SKM-1 treated with dmso at 0.1 percent for 144 hours (cell line): ENCODE data around the gene SNX6.
"Not testable (repeated sequence)": the region's sequence is repeated elsewhere in the genome, so short reads cannot be mapped to it uniquely, and the experiment has no call there.

Experiments
- DNase-seq: peaks from one replicate; lab custom pipeline; 2025; ENCODE audit not compliant: unreplicated experiment; lab: John Stamatoyannopoulos, UW

SNX6 gene

GRCh38 chr14:34569750-34570149, 60.2 kb downstream of the SNX6 start:
- no peak for DNase-seq

DNA sequence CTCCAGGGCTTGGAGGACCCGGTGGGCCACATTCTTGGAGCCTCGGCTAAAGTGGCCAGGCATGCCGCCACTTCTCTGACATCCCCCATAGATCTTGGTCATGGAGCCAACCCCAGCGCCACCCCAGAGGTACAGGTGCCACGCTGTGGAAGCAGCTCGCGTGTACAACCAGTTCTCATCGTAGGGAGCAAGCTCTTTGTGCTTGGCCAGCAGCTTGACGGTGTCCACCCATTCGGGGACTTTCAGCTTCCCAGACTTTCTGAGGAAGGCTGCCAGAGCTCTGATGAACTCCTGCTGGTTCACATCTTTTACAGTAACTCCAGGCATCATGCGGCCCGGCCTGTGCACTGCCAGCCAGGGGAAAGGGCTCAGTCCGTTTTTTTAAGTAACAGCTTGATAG, 61.1 kb downstream of the SNX6 start:
- no peak for DNase-seq

DNA sequence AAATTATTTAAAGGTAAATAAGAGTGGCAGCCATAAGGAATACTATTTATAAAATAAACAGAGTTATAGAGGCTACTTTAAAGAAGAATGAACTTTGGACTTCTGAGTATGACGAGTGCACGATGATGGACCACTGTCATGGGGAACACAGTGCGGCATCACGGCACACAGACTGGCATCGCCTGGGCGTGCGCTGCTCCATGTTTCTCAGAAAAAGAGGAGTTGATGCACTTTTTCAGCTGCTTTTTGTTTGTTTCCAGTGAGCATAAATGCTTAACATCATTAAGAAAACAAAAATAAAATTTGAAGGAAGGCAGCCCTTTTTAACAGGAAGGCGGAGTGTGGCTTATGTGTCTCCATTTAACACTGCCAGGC, 67.2 kb downstream of the SNX6 start:
- DNase-seq, result no peak

- not testable (repeated sequence) for DNase-seq
Observed at GRCh38 chr14:34562037-34562775, 67.7 kb downstream of the SNX6 start.

DNA sequence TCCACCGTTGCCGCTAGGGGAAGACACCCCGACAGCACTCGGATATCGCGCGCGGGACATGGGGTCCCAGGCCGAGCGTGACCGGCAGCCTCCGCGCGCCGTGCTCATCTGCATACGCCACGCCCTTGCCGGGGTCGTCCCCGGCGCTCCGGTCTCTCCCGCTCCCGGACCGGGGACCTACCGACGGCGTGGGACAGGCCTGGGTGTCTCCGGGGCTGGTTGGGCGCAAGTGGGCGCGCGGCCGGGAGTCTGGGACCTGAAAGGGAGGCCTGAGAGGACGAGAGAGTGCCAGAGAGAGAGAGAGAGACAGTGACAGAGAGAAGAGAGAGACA, 73.5 kb downstream of the SNX6 start:
- DNase-seq, result not testable (repeated sequence)

DNA sequence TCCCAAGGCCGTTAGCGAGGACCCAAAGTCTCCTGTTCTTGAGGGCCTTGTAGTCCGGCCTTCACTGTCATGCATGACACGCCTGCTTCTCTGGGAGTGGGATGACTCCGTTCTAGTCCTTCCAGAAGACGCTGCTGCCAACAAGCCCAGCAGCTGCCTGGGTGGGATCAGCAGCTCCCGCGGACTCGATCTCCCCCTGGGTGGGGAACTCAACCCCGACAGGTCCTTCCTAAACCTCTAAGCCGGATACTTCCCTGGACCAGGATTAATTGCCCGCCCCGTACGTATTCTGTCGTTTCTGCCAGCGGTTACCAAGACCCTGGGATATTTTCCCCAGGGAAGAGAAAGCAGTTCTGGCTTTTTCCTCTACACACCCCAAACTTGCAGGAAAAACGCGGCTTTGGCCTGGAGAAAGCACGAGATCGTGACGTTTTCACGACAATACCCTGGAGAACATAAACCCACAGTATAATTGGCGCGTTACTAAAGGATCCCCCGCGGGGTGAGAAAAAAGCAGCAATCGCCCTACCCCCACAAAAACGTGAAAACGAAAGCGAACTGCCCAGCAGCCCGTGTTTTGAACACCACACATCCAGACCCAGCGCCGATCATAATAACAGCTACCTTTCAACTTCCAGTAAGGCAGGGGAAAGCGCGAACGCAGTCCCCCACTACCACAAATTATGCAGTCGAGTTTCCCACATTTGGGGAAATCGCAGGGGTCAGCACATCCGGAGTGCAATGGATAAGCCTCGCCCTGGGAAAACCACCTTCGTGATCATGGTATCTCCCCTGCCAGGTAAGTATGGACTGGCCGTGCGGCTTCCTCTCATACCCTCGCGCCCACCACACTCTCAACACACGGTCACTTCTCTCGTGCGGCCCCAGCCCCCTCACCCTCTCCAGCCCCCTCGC, 74.1 kb downstream of the SNX6 start:
- DNase-seq, result not testable (repeated sequence)

- DNase-seq, result no peak
Observed at GRCh38 chr14:34554540-34555250, 75.3 kb downstream of the SNX6 start.

DNA sequence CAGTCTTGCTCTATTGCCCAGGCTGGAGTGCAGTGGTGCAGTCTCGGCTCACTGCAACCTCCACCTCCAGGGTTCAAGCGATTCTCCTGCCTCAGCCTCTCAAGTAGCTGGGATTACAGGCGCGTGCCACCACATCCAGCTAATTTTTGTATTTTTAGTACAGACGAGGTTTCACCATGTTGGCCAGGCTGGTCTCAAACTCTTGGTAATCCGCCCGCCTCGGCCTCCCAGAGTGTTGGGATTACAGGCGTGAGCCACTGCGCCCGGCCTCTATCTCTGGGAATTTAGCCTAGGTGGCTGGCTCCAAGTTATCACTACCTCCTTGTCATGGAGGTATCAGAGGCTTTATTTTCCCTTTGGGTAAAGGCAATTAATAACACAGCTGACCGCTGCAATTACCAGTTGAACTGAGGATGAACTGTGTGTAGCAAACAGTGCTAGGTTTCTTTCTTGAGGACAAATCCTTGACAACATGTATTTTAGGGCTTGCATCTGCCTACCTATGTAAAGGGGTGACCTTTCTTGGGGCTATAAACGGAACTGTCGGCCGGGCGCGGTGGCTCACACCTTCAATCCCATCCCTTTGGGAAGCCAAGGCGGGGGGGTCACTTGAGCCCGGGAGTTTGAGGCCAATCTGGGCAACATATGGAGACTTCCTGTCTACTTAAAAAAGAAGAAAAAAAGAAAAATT, 80.5 kb downstream of the SNX6 start:
- DNase-seq, result not testable (repeated sequence)

- no peak for DNase-seq
Observed at GRCh38 chr14:34548472-34548981, 81.4 kb downstream of the SNX6 start.

DNA sequence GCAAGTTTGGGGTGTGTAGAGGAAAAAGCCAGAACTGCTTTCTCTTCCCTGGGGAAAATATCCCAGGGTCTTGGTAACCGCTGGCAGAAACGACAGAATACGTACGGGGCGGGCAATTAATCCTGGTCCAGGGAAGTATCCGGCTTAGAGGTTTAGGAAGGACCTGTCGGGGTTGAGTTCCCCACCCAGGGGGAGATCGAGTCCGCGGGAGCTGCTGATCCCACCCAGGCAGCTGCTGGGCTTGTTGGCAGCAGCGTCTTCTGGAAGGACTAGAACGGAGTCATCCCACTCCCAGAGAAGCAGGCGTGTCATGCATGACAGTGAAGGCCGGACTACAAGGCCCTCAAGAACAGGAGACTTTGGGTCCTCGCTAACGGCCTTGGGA, 82.8 kb downstream of the SNX6 start:
- DNase-seq, result not testable (repeated sequence)

DNA sequence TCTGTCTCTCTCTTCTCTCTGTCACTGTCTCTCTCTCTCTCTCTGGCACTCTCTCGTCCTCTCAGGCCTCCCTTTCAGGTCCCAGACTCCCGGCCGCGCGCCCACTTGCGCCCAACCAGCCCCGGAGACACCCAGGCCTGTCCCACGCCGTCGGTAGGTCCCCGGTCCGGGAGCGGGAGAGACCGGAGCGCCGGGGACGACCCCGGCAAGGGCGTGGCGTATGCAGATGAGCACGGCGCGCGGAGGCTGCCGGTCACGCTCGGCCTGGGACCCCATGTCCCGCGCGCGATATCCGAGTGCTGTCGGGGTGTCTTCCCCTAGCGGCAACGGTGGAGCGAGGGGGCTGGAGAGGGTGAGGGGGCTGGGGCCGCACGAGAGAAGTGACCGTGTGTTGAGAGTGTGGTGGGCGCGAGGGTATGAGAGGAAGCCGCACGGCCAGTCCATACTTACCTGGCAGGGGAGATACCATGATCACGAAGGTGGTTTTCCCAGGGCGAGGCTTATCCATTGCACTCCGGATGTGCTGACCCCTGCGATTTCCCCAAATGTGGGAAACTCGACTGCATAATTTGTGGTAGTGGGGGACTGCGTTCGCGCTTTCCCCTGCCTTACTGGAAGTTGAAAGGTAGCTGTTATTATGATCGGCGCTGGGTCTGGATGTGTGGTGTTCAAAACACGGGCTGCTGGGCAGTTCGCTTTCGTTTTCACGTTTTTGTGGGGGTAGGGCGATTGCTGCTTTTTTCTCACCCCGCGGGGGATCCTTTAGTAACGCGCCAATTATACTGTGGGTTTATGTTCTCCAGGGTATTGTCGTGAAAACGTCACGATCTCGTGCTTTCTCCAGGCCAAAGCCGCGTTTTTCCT, 83.4 kb downstream of the SNX6 start:
- not testable (repeated sequence) for DNase-seq

DNA sequence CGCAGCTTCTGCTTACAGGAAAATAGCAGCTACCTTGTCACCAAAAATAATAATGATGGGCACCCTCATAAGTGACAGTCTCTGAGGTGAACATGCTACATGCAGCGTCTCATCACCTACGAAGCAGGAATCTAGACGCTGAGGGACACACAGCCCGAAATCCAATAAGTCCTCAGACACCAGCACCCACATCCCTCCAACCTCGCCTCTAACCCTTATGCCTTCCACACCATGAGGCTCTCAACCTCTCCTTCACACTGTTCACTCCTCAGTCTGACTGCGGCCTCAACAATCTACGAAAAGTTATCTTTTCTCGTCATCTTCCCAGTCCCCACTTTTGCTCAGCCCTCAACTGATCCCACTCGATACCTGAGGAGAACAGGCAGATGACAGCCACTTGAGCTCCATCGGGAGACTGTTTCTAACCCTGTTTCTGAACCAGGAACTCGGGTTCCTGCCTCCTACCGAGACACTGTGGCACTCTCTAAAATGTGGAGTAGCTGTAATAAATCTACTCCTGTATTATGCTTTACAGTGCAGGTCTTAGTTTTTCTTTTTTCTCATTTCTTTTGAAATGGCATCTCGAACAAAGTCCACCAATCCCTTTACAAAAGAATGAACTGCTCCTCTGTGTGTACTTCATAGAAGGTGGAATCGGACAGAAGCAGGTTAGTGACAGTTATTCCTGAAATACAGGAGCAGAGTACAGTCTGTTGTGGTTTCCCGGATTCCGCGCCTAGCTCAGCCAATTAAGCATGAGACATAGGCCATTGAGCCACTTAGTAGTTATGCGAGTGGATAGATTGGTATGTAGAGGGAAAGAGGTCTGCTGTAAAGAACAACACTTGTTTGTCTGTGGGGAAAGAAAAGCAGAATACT, 89.5 kb downstream of the SNX6 start:
- DNase-seq, result not testable (repeated sequence)

GRCh38 chr14:34539407-34540180, 90.4 kb downstream of the SNX6 start, which contains the start of gene EAPP:
EAPP (minus strand) TSS chr14:34539701; CDS start chr14:34539628, 73 bp downstream.
- no peak for DNase-seq

GRCh38 chr14:34538871-34539406, 91.0 kb downstream of the SNX6 start:
- DNase-seq, result no peak

DNA sequence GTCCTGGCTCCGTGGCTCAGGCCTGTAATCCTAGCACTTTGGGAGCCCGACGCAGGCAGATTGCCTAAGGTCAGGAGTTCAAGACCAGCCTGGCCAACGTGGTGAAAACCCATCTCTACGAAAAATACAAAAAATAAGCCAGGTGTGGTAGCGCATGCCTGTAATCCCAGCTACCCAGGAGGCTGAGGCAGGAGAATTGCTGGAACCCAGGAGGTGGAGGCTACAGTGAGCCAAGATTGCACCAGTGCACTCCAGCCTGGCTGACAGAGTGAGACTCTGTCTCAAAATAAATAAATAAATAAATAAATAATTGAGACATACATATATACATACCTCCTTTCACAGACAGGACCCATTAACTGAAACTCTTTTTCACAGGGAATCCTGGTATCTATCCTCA, 91.9 kb downstream of the SNX6 start:
- not testable (repeated sequence) for DNase-seq

- DNase-seq, result no peak
Observed at GRCh38 chr14:34537677-34538009, 92.3 kb downstream of the SNX6 start.

DNA sequence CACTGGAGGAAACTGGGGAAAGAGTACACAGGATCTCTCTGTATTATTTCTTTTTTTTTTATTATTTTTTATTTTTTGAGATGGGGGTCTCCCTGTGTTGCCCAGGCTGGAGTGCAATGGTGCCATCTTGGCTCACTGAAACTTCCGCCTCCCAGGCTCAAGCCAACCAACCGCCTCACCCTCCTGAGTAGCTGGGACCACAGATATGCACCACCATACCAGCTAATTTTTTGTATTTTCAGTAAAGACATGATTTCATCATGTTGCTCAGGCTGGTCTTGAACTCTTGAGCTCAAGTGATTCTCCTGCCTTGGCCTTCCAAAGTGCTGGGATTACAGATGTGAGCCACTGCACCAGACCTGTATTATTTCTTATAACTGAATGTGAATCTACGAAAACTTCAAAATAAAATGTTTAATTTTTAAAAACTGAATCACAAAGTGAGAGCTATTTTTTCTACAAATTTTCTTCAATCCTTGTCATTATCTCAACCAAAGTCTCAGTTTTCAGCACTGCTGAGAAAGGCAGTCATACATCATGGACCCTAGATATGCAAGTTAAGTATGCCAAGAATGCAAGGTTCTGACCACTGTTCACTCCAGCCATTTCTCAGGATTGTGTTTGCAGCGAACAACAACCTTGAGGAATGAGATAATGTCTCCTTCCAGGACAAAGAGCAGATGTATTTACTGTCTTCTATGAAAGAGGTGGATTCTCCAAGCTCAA, 92.8 kb downstream of the SNX6 start:
- DNase-seq, result no peak
